ENCODE results near the gene AMBN.

The AMBN gene

GRCh38 chr4:70600977-70601376 lies 8.9 kb downstream of the AMBN start:
- H3K36me3 ChIP-seq (replicated peaks in 1 of 2; ENCODE audit: control insufficient read depth in 2 of 2, insufficient read depth in 2 of 2, low read length in 2 of 2), result no peaks in the 10 kb centered on the region
- no peak overlapping the region for H2BK5ac ChIP-seq (ENCODE audit: low read length)
- WGBS, 2 donors (ENCODE audit: extremely low coverage in 2 of 2, insufficient read length in 2 of 2, insufficient replicate concordance in 1 of 2), result no CpG with 5 or more reads among the region's 5 CpGs
- no peak overlapping the region for H2BK12ac ChIP-seq (ENCODE audit: low read length)
- no peaks in the 10 kb centered on the region for H3K4me1 ChIP-seq (ENCODE audit: control insufficient read depth in 2 of 2, insufficient read depth in 1 of 2, low read depth in 1 of 2, low read length in 2 of 2)
- no peaks in the 10 kb centered on the region for H3K27me3 ChIP-seq (ENCODE audit: control insufficient read depth in 3 of 3, insufficient read depth in 3 of 3, low read depth in 1 of 3, low read length in 3 of 3)
- no peak for DNase-seq (ENCODE audit: low spot score)
- H3K4ac ChIP-seq (ENCODE audit: low read length), result no peak overlapping the region
- no peaks in the 10 kb centered on the region for H3K9me3 ChIP-seq (replicated peaks in 1 of 2; ENCODE audit: control insufficient read depth in 2 of 2, insufficient read depth in 1 of 2, low read depth in 1 of 2, low read length in 2 of 2)
- no peak overlapping the region for H3K4me3 ChIP-seq (ENCODE audit: low read length in 2 of 2)
- H2BK120ac ChIP-seq (ENCODE audit: low read depth, low read length), result no peak overlapping the region
- no peak overlapping the region for H2BK15ac ChIP-seq (ENCODE audit: low read length)
- no peak overlapping the region for H4K8ac ChIP-seq (ENCODE audit: low read depth, low read length)
- H2AFZ ChIP-seq (ENCODE audit: low read length), result peak overlapping the region; percentile 42
- H3K14ac ChIP-seq (ENCODE audit: low read length), result no peak overlapping the region
- H3K9ac ChIP-seq (ENCODE audit: low read depth, low read length, poor library complexity), result peak overlapping the region; percentile 27
- no peak overlapping the region for H3K23ac ChIP-seq (ENCODE audit: low read depth, low read length, poor library complexity)
- no peak overlapping the region for H3K18ac ChIP-seq (ENCODE audit: low read length)
- H4K91ac ChIP-seq (ENCODE audit: low read depth, low read length, poor library complexity), result no peak overlapping the region
- no peak overlapping the region for H3K4me2 ChIP-seq (ENCODE audit: insufficient read depth, low read length, poor library complexity, severe bottlenecking)
- H3K27ac ChIP-seq (replicated peaks; ENCODE audit: low read length), result no peak overlapping the region
- H2AK5ac ChIP-seq (ENCODE audit: low read depth, low read length), result no peak overlapping the region
- H3K79me1 ChIP-seq (ENCODE audit: low read depth, low read length), result no peaks in the 10 kb centered on the region

GRCh38 chr4:70601422-70602039 lies 9.5 kb downstream of the AMBN start:
- H2AK5ac ChIP-seq (ENCODE audit: low read depth, low read length), result no peak overlapping the region
- DNase-seq (ENCODE audit: low spot score), result peak; percentile 56

GRCh38 chr4:70603856-70604255 lies 11.8 kb downstream of the AMBN start:
- no peak overlapping the region for H3K14ac ChIP-seq (ENCODE audit: low read length)
- no CpG with 5 or more reads among the region's 3 CpGs for WGBS, 2 donors (ENCODE audit: extremely low coverage in 2 of 2, insufficient read length in 2 of 2, insufficient replicate concordance in 1 of 2)
- no peak overlapping the region for H2AK5ac ChIP-seq (ENCODE audit: low read depth, low read length)
- H3K4ac ChIP-seq (ENCODE audit: low read length), result no peak overlapping the region
- H3K18ac ChIP-seq (ENCODE audit: low read length), result no peak overlapping the region
- no peak overlapping the region for H2BK12ac ChIP-seq (ENCODE audit: low read length)
- no peak overlapping the region for H4K8ac ChIP-seq (ENCODE audit: low read depth, low read length)
- H2BK15ac ChIP-seq (ENCODE audit: low read length), result no peak overlapping the region
- no peak for DNase-seq (ENCODE audit: low spot score)
- no peak overlapping the region for H3K4me3 ChIP-seq (ENCODE audit: low read length in 2 of 2)
- no peaks in the 10 kb centered on the region for H3K79me1 ChIP-seq (ENCODE audit: low read depth, low read length)
- no peaks in the 10 kb centered on the region for H3K27me3 ChIP-seq (ENCODE audit: control insufficient read depth in 3 of 3, insufficient read depth in 3 of 3, low read depth in 1 of 3, low read length in 3 of 3)
- H3K4me1 ChIP-seq (ENCODE audit: control insufficient read depth in 2 of 2, insufficient read depth in 1 of 2, low read depth in 1 of 2, low read length in 2 of 2), result peaks cover 0 to 4% of the 10 kb centered on the region in 2 donors
- H3K23ac ChIP-seq (ENCODE audit: low read depth, low read length, poor library complexity), result no peak overlapping the region
- no peaks in the 10 kb centered on the region for H3K36me3 ChIP-seq (replicated peaks in 1 of 2; ENCODE audit: control insufficient read depth in 2 of 2, insufficient read depth in 2 of 2, low read length in 2 of 2)
- H3K4me2 ChIP-seq (ENCODE audit: insufficient read depth, low read length, poor library complexity, severe bottlenecking), result no peak overlapping the region
- no peak overlapping the region for H2BK5ac ChIP-seq (ENCODE audit: low read length)
- no peak overlapping the region for H2AFZ ChIP-seq (ENCODE audit: low read length)
- H2BK120ac ChIP-seq (ENCODE audit: low read depth, low read length), result no peak overlapping the region
- no peaks in the 10 kb centered on the region for H3K9me3 ChIP-seq (replicated peaks in 1 of 2; ENCODE audit: control insufficient read depth in 2 of 2, insufficient read depth in 1 of 2, low read depth in 1 of 2, low read length in 2 of 2)
- no peak overlapping the region for H3K27ac ChIP-seq (replicated peaks; ENCODE audit: low read length)
- no peak overlapping the region for H4K91ac ChIP-seq (ENCODE audit: low read depth, low read length, poor library complexity)
- H3K9ac ChIP-seq (ENCODE audit: low read depth, low read length, poor library complexity), result no peak overlapping the region

More at GRCh38 chr4:70601422-70602039, 9.5 kb downstream of the AMBN start:
- no peak overlapping the region for H2BK120ac ChIP-seq (ENCODE audit: low read depth, low read length)
- no peaks in the 10 kb centered on the region for H3K4me1 ChIP-seq (ENCODE audit: control insufficient read depth in 2 of 2, insufficient read depth in 1 of 2, low read depth in 1 of 2, low read length in 2 of 2)
- H2BK15ac ChIP-seq (ENCODE audit: low read length), result no peak overlapping the region
- H4K8ac ChIP-seq (ENCODE audit: low read depth, low read length), result no peak overlapping the region
- WGBS, 2 donors (ENCODE audit: extremely low coverage in 2 of 2, insufficient read length in 2 of 2, insufficient replicate concordance in 1 of 2), result no CpG with 5 or more reads among the region's 5 CpGs
- no peak overlapping the region for H4K91ac ChIP-seq (ENCODE audit: low read depth, low read length, poor library complexity)
- H3K9ac ChIP-seq (ENCODE audit: low read depth, low read length, poor library complexity), result no peak overlapping the region
- H3K36me3 ChIP-seq (replicated peaks in 1 of 2; ENCODE audit: control insufficient read depth in 2 of 2, insufficient read depth in 2 of 2, low read length in 2 of 2), result no peaks in the 10 kb centered on the region
- no peaks in the 10 kb centered on the region for H3K9me3 ChIP-seq (replicated peaks in 1 of 2; ENCODE audit: control insufficient read depth in 2 of 2, insufficient read depth in 1 of 2, low read depth in 1 of 2, low read length in 2 of 2)
- no peak overlapping the region for H2BK12ac ChIP-seq (ENCODE audit: low read length)
- no peak overlapping the region for H3K18ac ChIP-seq (ENCODE audit: low read length)
- no peaks in the 10 kb centered on the region for H3K27me3 ChIP-seq (ENCODE audit: control insufficient read depth in 3 of 3, insufficient read depth in 3 of 3, low read depth in 1 of 3, low read length in 3 of 3)
- H2AFZ ChIP-seq (ENCODE audit: low read length), result peak overlapping the region; percentile 42
- H3K4me2 ChIP-seq (ENCODE audit: insufficient read depth, low read length, poor library complexity, severe bottlenecking), result no peak overlapping the region
- H3K79me1 ChIP-seq (ENCODE audit: low read depth, low read length), result no peaks in the 10 kb centered on the region
- no peak overlapping the region for H3K27ac ChIP-seq (replicated peaks; ENCODE audit: low read length)
- no peak overlapping the region for H3K14ac ChIP-seq (ENCODE audit: low read length)
- no peak overlapping the region for H3K4me3 ChIP-seq (ENCODE audit: low read length in 2 of 2)
- H3K4ac ChIP-seq (ENCODE audit: low read length), result no peak overlapping the region
- no peak overlapping the region for H3K23ac ChIP-seq (ENCODE audit: low read depth, low read length, poor library complexity)
- no peak overlapping the region for H2BK5ac ChIP-seq (ENCODE audit: low read length)

GRCh38 chr4:70606459-70606858 lies 14.4 kb downstream of the AMBN start:
- no peak overlapping the region for H2BK120ac ChIP-seq (ENCODE audit: low read depth, low read length)
- no CpG with 5 or more reads among the region's 8 CpGs for WGBS, 2 donors (ENCODE audit: extremely low coverage in 2 of 2, insufficient read length in 2 of 2, insufficient replicate concordance in 1 of 2)

More at GRCh38 chr4:70606459-70606858, 14.4 kb downstream of the AMBN start:
- Histone ChIP-seq H3K4ac (ENCODE audit: low read length) (no peak overlapping the region), H3K79me1 (ENCODE audit: low read depth, low read length) (no peaks in the 10 kb centered on the region), H3K4me1 (ENCODE audit: control insufficient read depth in 2 of 2, insufficient read depth in 1 of 2, low read depth in 1 of 2, low read length in 2 of 2) (peaks cover 0 to 4% of the 10 kb centered on the region in 2 donors), H2AK5ac (ENCODE audit: low read depth, low read length) (no peak overlapping the region), H2BK15ac (ENCODE audit: low read length) (no peak overlapping the region), H3K9me3 (replicated peaks in 1 of 2; ENCODE audit: control insufficient read depth in 2 of 2, insufficient read depth in 1 of 2, low read depth in 1 of 2, low read length in 2 of 2) (no peaks in the 10 kb centered on the region), H3K27ac (replicated peaks; ENCODE audit: low read length) (no peak overlapping the region), H2AFZ (ENCODE audit: low read length) (no peak overlapping the region), H2BK12ac (ENCODE audit: low read length) (no peak overlapping the region), H3K14ac (ENCODE audit: low read length) (no peak overlapping the region), H3K18ac (ENCODE audit: low read length) (peak overlapping the region; percentile 57), H3K4me3 (ENCODE audit: low read length in 2 of 2) (no peak overlapping the region), H4K91ac (ENCODE audit: low read depth, low read length, poor library complexity) (no peak overlapping the region), H4K8ac (ENCODE audit: low read depth, low read length) (no peak overlapping the region), H3K27me3 (ENCODE audit: control insufficient read depth in 3 of 3, insufficient read depth in 3 of 3, low read depth in 1 of 3, low read length in 3 of 3) (no peaks in the 10 kb centered on the region), H2BK5ac (ENCODE audit: low read length) (no peak overlapping the region), H3K36me3 (replicated peaks in 1 of 2; ENCODE audit: control insufficient read depth in 2 of 2, insufficient read depth in 2 of 2, low read length in 2 of 2) (no peaks in the 10 kb centered on the region), H3K9ac (ENCODE audit: low read depth, low read length, poor library complexity) (no peak overlapping the region), H3K4me2 (ENCODE audit: insufficient read depth, low read length, poor library complexity, severe bottlenecking) (no peak overlapping the region), H3K23ac (ENCODE audit: low read depth, low read length, poor library complexity) (no peak overlapping the region)
- no peak for DNase-seq (ENCODE audit: low spot score)

All from neuronal stem cell (in vitro differentiated cells).